GM21717 (cell line): ENCODE data around the gene HAPLN2.

Experiments
- ATAC-seq: cut with Tn5 transposase; IDR thresholded peaks from one replicate; pipeline ENCODE4 v1.9.1; 2021; ENCODE audit warnings: mild to moderate bottlenecking, moderate library complexity; ENCODE audit not compliant: unreplicated experiment

The HAPLN2 gene

DNA sequence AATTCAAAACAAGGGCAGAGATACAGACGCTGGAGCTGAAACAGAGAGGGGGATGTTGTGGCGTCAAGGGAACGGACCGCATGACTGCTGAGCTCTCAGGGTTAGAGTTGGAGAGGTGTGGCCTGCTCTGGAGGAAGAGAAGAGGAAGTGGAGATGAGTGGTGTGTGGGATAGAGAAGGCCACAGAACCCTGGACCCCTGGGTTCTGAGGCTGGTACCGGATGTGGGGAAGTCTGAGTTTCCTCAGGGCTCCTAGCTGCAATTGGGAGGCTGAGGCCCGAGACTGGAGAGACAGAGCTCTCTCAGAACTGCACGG is 24.5 kb downstream of the HAPLN2 start:
- ATAC-seq, result no peak

DNA sequence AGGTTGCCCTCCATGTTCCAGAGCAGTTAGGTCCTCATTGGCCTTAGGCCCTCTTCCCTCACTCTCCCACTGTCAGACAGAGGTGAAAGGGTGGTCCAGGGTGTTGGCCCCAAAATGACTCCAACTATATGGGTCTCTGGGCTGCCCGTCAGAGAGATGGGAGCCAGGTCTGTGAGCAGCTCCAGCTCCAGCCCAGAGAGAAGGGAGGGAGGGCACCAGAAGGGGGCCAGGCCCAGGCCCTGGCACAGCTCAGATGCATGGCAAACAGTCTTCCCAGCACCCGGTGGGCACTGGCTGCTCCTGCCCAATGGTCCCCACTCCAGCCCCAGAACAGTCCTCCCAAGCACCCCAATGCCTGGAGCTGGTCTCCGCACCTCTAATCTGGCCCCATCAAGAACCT is 24.9 kb downstream of the HAPLN2 start:
- ATAC-seq, result no peak

DNA sequence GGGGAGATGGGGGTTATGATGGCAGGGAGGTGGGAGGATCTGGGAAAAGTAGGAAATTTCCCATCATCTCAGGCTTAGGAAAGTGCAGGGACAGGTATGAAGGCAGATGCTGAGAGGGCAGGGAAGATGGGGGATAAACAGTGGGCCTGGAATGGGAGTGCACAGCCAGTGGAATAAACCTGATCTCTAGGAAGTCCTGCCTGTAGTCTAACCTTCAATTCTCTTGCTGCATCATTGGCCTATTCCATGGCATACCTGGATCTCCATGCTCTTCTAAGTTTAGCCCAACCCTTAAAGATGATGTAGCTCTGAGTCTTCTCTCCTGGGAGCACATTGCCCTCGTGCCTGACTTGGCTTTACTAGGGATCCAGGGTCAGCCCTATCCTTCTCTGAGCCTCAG is 25.4 kb downstream of the HAPLN2 start:
- no peak for ATAC-seq

DNA sequence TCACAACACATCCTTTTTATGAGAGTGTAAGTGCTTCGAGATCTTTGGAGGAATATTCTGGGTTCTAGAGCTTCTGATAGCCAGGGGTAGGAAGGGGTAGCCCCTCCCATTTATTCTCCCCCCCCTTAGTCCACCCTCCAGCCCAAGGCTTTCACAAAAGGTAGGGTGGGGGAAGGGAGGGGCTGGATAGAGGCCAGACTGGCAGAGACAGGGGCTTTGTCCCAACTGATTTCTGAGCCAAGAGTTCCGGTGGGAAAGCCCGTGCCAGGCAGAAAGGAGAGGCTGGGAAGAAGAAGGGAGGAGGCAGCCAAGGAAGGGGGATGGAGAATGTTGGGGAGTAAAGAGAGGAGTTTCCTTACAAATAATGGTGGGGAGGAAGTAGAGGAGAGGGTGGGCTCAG is 25.8 kb downstream of the HAPLN2 start:
- ATAC-seq, result no peak

DNA sequence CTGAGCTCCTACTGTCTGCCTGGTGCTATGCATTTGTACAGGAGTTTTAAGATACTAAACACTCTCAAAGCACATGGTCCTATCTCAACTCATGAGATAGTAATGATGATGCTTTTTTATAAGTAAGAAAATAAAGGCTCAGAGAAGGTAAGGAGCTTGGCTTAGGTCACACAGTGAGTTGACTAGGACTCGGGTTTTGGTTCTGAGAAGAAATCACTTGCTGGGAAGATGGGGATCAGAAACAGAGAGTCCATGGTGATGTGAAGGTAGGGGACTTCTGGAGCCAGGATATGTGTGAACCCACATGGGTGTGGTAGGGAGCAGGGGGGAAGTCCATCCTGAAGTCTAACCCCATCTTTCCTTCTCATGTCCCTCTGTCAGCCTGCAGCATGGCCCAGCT is 26.5 kb downstream of the HAPLN2 start:
- no peak for ATAC-seq

DNA sequence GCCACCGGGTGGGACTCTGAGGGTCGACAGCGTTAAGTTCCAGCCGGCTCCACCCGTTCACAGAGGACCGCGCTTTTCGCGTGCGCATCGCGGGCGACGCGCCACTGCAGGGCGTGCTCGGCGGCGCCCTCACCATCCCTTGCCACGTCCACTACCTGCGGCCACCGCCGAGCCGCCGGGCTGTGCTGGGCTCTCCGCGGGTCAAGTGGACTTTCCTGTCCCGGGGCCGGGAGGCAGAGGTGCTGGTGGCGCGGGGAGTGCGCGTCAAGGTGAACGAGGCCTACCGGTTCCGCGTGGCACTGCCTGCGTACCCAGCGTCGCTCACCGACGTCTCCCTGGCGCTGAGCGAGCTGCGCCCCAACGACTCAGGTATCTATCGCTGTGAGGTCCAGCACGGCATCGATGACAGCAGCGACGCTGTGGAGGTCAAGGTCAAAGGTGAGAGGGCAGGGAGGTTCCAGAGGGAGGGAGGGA is 27.6 kb downstream of the HAPLN2 start:
- no peak for ATAC-seq

DNA sequence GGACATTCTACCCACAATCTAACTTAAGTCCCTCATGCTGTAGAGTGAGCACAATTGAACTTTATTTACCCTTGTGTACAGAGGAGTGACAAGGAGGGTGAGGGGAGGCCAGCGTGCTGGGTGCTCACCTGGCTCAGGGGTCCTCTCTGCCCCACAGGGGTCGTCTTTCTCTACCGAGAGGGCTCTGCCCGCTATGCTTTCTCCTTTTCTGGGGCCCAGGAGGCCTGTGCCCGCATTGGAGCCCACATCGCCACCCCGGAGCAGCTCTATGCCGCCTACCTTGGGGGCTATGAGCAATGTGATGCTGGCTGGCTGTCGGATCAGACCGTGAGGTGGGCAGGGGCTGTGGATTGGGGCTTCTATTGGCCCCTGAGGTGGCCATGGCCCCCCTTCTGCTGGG is 28.1 kb downstream of the HAPLN2 start:
- ATAC-seq, result no peak

DNA sequence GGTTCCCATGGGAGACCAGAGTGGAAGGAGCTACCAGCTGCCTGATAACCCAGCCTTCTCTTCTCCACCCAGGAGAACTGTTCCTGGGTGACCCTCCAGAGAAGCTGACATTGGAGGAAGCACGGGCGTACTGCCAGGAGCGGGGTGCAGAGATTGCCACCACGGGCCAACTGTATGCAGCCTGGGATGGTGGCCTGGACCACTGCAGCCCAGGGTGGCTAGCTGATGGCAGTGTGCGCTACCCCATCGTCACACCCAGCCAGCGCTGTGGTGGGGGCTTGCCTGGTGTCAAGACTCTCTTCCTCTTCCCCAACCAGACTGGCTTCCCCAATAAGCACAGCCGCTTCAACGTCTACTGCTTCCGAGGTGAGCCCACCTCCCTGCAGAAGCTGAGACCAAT is 29.3 kb downstream of the HAPLN2 start:
- ATAC-seq, result no peak

DNA sequence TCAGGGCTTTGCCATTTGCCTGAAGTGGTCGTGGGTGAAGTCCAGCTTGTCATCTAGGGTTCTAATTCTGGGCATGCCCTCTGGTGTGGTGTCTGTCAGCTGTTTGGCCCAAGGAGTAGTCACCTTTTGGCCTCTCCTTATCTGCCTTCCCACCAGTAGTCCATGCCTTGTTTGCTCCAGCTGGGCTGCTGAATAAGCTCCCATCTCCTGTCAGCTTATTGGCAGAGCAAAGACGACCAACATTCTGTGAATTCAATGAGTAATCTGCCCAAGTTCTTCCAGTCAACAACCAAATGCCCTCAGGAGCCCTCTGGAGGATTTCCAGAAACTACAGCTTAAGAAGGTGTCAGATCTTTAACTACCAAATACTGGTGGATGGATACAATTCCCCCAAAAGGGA is 29.7 kb downstream of the HAPLN2 start:
- no peak for ATAC-seq

DNA sequence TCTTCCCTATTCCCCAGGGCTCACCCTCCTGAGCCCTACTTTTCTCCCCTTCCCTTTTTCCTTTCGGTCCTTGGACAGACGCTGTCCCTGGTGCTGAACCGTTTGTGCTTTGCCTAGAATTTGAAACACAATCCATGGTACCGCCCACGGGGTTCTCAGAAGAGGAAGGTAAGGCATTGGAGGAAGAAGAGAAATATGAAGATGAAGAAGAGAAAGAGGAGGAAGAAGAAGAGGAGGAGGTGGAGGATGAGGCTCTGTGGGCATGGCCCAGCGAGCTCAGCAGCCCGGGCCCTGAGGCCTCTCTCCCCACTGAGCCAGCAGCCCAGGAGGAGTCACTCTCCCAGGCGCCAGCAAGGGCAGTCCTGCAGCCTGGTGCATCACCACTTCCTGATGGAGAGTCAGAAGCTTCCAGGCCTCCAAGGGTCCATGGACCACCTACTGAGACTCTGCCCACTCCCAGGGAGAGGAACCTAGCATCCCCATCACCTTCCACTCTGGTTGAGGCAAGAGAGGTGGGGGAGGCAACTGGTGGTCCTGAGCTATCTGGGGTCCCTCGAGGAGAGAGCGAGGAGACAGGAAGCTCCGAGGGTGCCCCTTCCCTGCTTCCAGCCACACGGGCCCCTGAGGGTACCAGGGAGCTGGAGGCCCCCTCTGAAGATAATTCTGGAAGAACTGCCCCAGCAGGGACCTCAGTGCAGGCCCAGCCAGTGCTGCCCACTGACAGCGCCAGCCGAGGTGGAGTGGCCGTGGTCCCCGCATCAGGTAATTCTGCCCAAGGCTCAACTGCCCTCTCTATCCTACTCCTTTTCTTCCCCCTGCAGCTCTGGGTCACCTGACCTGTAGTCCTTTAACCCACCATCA is 33.1 kb downstream of the HAPLN2 start:
- no peak for ATAC-seq

DNA sequence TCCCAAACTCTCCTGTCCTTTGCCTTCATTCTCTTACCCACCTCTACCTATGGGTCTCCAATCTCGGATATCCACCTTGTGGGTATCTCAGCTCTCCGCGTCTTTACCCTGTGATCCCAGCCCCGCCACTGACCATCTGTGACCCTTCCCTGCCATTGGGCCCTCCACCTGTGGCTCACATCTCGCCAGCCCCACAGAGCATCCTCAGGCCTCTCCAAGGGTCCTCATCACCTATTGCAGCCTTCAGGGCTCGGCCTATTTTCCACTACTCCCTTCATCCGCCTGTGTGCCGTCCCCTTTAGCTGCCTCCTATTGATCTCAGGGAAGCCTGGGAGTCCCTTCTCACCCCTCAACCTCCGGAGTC is 33.8 kb downstream of the HAPLN2 start:
- ATAC-seq, result no peak

DNA sequence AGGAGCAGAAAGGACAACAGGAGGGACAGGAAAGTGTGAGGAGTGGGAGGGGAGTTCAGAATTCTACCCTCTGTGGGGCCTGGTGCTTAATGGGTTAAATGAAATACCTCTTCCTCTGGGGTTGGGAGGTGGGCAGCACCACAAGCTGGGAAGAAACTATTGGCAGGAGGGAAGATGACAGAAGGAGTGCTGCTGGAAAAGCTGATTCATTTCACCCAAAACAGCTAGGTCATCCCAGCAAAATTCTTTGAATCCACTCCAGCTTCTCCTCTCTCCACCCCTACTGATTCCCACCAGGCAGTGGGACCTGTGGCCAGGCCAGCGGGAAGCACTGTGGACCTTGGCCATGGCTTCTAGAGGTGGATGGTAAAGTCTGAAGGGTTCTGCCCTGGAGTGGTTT is 35.5 kb downstream of the HAPLN2 start:
- no peak for ATAC-seq

DNA sequence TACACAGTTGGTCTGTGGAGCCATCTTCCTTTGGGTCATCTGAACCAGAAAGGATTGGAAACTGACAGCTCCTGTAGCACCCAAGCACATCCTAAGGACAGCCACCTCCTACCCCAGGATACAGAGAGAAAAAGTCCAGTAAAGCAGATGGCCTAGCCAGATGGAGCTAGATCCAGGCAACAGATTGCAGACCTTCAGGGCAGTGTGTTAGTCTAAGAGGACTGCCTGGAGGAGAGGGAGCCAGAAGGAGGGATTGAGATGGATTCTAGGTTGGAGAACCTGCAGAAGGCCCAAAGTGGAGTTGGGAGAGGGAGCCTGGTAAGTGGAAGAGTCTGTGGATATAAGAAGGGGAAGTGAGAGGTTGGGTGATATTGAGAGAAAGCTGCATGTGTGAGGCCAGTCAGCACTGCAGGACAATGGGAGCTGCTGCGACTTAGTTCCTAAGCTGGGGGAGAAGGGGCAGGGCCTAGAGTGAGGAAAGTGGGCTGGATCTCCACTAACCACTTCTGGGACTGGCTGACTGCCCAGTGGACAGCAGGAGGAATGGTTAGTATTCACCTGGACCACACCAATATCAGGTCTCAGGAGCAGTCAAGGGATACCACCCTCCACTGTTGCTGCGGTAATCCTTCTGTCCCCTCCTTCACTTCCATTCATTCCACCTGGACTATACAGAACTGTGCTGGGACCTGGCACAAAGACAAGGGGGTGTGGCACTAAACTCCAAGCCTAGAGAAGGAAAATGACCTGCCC is 36.1 kb downstream of the HAPLN2 start:
- ATAC-seq, result no peak

DNA sequence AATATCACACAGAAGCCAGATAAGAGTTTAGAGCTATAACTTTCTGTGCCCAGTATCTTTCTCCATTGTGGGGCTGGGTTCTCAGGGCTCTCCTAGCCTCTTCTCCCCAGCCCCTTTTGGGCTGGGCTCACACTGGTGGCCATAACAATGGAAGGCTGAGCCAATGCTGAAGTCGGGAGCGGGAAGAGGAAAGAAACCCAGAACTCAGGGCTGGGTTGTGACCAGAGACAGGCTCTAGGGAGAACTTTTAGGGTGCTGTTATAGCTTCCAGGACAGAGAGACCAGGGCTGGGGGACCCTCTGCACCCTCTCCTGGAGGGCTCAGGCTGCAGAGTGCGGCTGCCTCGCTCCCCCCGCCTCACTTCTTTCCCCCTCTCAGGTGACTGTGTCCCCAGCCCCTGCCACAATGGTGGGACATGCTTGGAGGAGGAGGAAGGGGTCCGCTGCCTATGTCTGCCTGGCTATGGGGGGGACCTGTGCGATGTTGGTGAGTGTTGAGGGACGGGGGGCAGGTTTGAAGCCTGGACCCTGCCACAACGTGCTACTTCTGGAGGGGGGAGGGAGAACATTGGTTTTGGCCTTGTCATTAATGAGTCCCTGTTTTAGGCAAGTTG is 36.8 kb downstream of the HAPLN2 start:
- ATAC-seq, result no peak

DNA sequence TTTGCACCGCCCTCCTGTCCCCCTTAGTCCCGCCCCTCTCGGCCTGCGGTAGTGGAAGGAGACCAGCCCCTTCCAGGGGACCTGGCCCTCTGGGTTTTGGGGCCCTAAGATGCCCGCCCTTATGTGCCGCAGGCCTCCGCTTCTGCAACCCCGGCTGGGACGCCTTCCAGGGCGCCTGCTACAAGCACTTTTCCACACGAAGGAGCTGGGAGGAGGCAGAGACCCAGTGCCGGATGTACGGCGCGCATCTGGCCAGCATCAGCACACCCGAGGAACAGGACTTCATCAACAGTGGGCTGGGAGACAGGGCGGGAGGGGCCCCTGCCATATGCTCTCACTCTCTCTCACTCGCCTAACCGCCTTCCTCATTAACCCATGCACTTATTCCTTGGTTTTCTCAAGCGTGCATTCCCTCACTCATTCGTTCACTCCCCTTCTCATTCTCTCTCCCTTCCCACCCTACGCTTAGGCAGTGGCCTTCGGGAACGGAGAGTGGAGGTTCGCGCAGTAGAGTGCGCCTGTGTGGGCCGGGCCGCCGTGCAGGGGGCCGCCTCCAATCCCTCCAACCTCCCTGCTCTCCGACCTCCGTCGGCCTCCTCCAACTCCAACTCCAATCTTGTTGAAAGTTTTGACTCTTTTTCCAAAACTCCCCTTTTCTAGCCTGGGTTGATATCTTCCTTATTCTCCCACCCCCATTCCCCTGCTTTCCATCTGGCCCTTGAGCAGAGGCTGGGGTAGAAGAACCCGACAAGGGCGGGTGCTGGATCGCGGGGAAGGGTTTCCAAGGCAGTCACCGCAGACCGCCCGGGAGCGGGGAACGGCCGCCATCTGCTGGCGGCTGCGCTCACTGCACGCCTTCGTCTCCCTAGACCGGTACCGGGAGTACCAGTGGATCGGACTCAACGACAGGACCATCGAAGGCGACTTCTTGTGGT is 37.9 kb downstream of the HAPLN2 start:
- no peak for ATAC-seq

DNA sequence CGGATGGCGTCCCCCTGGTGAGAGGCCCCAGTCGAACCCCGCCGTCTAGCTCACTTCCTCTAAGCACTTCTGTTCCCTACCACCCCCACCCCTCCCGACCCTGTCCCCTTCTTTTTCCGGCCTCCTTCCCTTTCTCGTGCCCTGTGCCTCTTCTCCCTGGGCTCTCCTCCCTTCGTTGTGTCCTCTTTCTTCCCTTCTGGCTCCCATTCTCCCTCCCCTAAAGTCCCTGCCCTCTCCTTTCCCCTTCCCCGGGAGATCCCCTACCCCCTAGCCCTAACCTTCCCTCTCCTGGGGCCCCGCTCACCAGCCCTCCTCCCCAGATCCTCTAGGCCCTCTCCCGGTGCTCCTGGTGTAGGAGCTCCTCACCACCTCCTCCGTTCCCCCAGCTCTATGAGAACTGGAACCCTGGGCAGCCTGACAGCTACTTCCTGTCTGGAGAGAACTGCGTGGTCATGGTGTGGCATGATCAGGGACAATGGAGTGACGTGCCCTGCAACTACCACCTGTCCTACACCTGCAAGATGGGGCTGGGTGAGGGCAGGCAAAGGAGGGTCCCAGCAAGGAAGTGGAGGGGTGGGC is 38.6 kb downstream of the HAPLN2 start:
- ATAC-seq, result no peak

DNA sequence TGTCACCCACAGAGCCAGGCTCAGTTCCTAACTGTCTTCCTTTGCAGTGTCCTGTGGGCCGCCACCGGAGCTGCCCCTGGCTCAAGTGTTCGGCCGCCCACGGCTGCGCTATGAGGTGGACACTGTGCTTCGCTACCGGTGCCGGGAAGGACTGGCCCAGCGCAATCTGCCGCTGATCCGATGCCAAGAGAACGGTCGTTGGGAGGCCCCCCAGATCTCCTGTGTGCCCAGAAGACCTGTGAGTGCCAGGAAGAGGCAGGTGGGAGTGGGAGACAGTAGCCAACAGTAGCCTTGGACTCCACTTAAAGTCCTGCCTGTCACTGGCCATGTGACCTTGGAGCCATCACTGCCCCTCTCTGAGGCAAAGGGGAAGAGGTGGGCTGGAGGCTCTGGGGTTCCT is 39.3 kb downstream of the HAPLN2 start:
- ATAC-seq, result no peak

DNA sequence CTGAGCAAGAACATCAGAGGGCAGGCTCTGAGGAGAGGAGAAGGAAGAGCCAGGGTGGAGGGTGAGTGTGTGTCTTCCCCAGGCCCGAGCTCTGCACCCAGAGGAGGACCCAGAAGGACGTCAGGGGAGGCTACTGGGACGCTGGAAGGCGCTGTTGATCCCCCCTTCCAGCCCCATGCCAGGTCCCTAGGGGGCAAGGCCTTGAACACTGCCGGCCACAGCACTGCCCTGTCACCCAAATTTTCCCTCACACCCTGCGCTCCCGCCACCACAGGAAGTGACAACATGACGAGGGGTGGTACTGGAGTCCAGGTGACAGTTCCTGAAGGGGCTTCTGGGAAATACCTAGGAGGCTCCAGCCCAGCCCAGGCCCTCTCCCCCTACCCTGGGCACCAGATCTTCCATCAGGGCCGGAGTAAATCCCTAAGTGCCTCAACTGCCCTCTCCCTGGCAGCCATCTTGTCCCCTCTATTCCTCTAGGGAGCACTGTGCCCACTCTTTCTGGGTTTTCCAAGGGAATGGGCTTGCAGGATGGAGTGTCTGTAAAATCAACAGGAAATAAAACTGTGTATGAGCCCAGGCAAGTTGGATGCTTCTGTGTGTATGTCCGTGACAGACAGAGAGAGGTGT is 39.8 kb downstream of the HAPLN2 start:
- ATAC-seq, result no peak

DNA sequence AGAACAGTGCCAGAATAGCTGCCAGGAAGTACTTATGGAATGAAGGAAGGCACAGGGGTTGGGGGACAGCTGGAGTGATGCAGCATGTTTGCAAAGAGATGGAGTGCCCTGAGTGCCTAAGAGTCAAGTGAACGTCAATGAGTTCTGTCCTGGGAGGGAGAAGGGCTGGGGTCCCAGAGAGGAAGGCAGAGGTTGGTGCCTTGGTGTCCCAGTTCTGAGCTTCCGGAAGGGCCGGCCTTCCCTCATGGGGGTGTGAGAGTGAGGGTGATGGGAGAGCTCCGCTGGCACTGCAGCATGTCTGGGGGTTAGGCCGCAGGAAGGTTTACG is 40.4 kb downstream of the HAPLN2 start:
- no peak for ATAC-seq

DNA sequence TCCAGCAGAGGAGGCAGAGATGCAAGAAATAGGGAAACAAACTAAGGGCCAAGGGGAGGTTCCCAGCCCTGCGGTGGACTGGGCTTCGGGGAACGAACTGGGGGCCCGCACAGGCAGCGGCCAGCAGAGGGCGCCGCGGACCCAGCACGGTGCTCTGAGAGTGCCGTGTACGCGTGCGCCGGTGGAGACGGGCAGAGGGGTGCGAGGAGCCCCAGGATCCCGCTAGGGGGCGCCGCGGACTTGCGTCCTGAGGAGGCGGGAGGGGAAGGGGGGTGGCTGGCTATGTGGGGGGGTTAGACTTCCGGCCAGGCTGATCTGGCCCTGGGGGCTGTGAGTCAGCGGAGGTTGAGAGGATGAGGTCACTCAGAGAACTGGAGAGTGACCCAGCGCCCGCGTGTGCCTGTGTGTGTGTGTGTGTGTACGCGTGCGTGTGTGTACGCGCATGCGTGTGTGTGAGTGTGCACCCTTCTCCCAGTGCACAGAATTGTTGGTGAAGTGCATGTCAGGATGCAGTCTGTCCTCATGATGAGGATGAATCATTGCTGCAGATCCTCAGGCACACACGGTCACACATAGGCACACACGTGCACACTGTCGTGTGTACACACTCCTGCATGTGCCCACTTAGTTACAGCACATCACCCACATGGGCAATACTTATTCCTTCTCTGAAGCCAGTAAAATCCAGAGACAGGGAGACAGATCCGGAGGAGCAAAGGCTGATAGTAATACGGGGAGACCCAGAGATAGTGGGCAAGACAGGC is 41.0 kb downstream of the HAPLN2 start:
- no peak for ATAC-seq
